ENCODE results near the gene WWOX.
A peak's percentile ranks its signal among the peaks of the same experiment; 100 is the strongest.

WWOX gene

DNA sequence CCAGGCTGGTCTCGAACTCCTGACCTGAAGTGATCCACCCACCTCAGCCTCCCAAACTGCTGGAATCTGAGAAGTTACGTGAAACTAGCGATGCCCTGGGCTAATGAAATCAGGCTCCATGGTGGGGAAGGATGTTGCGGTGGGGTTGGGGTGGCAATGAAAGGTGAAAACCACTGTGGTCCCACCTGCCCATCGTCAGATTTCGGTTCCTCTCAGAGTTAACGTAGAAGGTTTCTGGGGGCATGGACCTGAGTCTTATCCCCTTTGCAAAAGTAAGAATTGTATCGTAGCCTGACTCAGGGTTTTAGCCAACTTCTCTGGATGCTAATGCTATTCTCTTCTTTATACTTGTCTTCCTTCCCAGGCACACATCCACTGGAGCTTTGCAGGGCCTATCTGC is 402.3 kb downstream of the WWOX start:
- Histone ChIP-seq H3K27ac (no peak overlapping the region), H3K4me3 (no peak overlapping the region)
- no peak for DNase-seq (ENCODE audit: low spot score)
- TF ChIP-seq CTCF (IDR thresholded peaks at IDR 0.05): no peak

DNA sequence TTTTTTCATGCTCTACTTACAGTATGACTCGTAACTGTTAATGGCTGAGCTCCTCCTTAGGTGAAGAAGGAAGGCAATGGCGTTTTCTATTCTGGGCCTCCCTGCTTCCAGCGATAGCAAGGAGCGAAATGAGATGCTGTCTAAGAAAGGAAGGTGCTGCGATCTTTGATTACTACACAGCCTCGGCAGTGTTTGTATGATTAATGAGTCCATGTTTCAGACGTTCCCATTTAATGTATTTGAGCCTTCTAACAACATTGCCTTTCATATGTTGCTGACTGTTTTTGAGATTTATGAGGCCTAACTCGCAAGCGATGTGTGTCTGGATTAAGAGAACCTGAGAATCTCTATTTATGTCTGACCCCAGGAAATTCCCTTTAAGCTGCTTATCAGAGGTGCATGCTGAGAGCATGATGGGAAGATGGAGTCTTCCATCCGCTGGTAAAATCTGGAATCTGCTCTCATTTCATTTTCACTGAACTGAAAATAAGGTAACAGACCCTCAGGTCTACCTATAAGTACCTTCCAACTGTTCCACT is 403.4 kb downstream of the WWOX start:
- TF ChIP-seq CTCF (IDR thresholded peaks at IDR 0.05): no peak
- no peak overlapping the region for H3K27ac ChIP-seq
- no peak for DNase-seq (ENCODE audit: low spot score)
- no peak overlapping the region for H3K4me3 ChIP-seq

DNA sequence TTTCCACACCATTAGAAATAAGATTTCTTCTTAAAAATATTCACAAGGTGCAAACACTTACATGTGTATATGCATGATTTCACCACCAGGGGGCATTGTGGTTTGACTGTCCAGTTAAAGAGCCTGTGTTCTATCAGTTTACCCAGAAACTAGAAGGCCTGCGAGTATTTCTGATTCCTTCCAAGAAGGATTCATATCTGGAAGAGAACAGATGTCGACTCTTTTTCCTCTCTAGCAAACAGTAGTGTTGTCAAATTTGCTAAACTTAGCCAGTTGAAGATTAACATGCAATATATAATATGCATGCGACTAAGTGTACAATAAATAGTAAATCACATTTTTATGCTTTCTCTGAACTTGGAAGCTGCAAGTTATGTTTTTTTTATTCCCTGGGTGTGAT is 404.1 kb downstream of the WWOX start:
- H3K4me3 ChIP-seq: no peak overlapping the region
- TF ChIP-seq CTCF (IDR thresholded peaks at IDR 0.05): peak; percentile 85

DNA sequence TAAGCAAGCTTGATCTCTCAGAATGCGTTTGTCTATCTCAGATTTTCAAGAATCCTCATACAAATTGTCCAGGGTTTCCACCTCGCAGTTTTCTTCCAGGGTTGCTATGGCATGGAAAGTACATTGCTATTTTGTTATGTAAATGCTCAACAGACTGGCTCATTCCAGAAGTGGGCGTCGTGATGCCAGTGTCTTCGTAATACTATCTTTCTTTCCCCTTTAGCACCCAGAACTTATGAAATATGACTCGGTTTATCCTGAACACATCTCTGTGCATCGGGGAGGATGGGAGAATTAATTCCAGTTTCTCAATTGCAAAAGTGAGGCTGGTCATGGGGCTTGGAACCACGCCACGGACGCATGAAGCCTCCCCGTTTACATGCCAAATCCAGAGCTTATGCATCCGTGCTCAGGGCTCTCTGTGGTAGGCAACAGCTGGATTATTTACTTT is 405.0 kb downstream of the WWOX start:
- TF ChIP-seq CTCF (IDR thresholded peaks at IDR 0.05): no peak
- DNase-seq (ENCODE audit: low spot score): no peak
- H3K4me3 ChIP-seq: no peak overlapping the region
- H3K27ac ChIP-seq: no peak overlapping the region

More for the DNA sequence above, 404.1 kb downstream of the WWOX start:
- no peak for DNase-seq (ENCODE audit: low spot score)
- H3K27ac ChIP-seq: no peak overlapping the region

GRCh38 chr16:78505036-78505435 is 405.6 kb downstream of the WWOX start:
- no peak for DNase-seq (ENCODE audit: low spot score)
- TF ChIP-seq CTCF (IDR thresholded peaks at IDR 0.05): no peak
- H3K4me3 ChIP-seq: peak overlapping the region; percentile 57
- peak overlapping the region; percentile 50 to 69 for H3K27ac ChIP-seq

DNA sequence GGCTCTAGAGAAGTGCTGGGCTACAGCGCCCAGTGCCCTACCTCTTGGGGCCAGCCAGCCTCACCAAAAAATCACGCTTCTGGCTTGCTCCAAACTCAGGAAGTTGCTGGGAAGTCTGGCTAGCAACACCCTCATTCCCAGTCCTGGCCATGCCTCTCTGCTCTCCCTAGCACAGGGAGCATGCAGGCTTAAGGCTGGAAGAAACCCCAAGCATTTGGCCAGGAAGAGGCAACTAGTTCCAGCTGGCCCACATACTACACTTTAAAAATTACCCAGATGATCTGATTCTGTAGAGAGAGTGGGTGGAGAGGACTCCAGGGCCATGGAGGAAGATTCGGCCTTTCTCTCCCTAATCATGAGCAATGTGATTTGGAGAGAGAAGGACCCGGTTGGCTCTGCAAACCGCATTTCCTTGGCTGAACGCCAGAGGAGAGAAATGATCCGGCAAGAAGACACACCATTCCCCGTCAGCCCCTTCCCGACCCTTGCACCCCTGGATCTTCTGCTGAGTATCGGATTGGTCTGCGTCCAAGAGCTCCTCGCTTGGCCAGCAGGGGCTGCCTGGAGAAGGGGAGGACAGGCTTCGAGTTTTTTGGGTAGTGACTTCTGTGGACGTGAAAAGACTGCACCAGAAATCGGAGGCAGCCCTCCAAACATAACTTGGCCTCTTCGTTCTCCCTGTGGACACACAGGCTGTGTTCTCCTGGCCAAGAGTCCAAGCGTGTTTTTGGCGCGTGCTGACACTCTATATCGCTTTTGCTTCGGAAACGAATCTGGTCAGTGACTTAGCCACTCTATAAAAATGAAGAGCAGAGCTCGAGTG is 406.3 kb downstream of the WWOX start:
- H3K27ac ChIP-seq: peak overlapping the region; percentile 50 to 69
- peak overlapping the region; percentile 57 for H3K4me3 ChIP-seq
- DNase-seq (ENCODE audit: low spot score): peak; percentile 85
- no peak for TF ChIP-seq CTCF (IDR thresholded peaks at IDR 0.05)

Measured in coronary artery (tissue), 2 donors.